IMR-90 (cell line): ENCODE results near the gene PILRB. TPM values are rescaled to one million over a fixed set of nuclear protein-coding genes. Genes with fewer than 3 reads are reported as not detected.

Experiments used
- ATAC-seq: fragments of 200-7000 bp; cut with Tn5 transposase; 2 replicates; pipeline ENCODE4 v1.9.1; 2020; ENCODE audit warnings: low read depth, mild to moderate bottlenecking, moderate library complexity
- BruUV-seq: library from RNA; stranded (reverse); fragments of 400-500 nt; replicated peaks from 2 replicates; lab custom pipeline; 2021; lab: Mats Ljungman, UMichigan
- CTCF ChIA-PET: fragments of 300-600 bp; formaldehyde crosslinking; extraction: SDS; loops from one replicate; lab custom pipeline; 2021; ENCODE audit warnings: antibody characterized with exemption; lab: Yijun Ruan, JAX
- POLR2A ChIA-PET: fragments of 300-600 bp; sonication (Branson Sonifier 250); formaldehyde crosslinking; loops from one replicate; lab custom pipeline; 2022; ENCODE audit warnings: antibody characterized with exemption; ENCODE audit not compliant: unreplicated experiment; lab: Charles Lee
- DNase-seq: peaks from one replicate; pipeline ENCODE4 v3.0.0; 2013
- H2AFZ ChIP-seq: replicated peaks from 2 replicates; pipeline ENCODE3; 2013; ENCODE audit warnings: low read length, mild to moderate bottlenecking; ENCODE audit not compliant: poor library complexity
- H2AK5ac ChIP-seq: 2 replicates; pipeline ENCODE4 v1.6.1; 2013; ENCODE audit warnings: low read depth, low read length, inconsistent platforms
- H2AK9ac ChIP-seq: replicated peaks from 2 replicates; pipeline ENCODE3; 2013; ENCODE audit warnings: mild to moderate bottlenecking, low read depth, low read length, moderate library complexity; ENCODE audit not compliant: poor library complexity
- H2BK120ac ChIP-seq: 2 replicates; pipeline ENCODE4 v1.6.1; 2013; ENCODE audit warnings: low read depth, low read length, inconsistent platforms
- H2BK15ac ChIP-seq: 3 replicates; pipeline ENCODE4 v1.6.1; 2013; ENCODE audit warnings: low read depth, low read length, inconsistent platforms
- H2BK20ac ChIP-seq: 2 replicates; pipeline ENCODE4 v1.6.1; 2013; ENCODE audit warnings: low read depth, mild to moderate bottlenecking, inconsistent platforms, low read length, moderate library complexity
- H2BK5ac ChIP-seq: 2 replicates; pipeline ENCODE4 v1.6.1; 2013; ENCODE audit warnings: mild to moderate bottlenecking, low read depth, low read length, inconsistent platforms; ENCODE audit not compliant: poor library complexity, severe bottlenecking
- H3K14ac ChIP-seq: replicated peaks from 2 replicates; pipeline ENCODE4 v1.6.1; 2013; ENCODE audit warnings: low read depth, low read length, inconsistent platforms
- H3K18ac ChIP-seq: 2 replicates; pipeline ENCODE4 v1.6.1; 2013; ENCODE audit warnings: low read depth, low read length, control low read depth
- H3K23ac ChIP-seq: 2 replicates; pipeline ENCODE4 v1.6.1; 2013; ENCODE audit warnings: low read depth, low read length, inconsistent platforms
- H3K27ac ChIP-seq: 2 replicates; pipeline ENCODE4 v1.5.1; 2013; ENCODE audit warnings: mild to moderate bottlenecking, control low read depth, low read length; ENCODE audit not compliant: insufficient read depth
- H3K27me3 ChIP-seq: 2 replicates; pipeline ENCODE4 v1.6.1; 2013; ENCODE audit warnings: low read length; ENCODE audit not compliant: control insufficient read depth, insufficient read depth
- H3K36me3 ChIP-seq: 2 replicates; pipeline ENCODE4 v1.6.1; 2013; ENCODE audit warnings: low read length, mixed read lengths; ENCODE audit not compliant: control insufficient read depth, insufficient read depth
- H3K4ac ChIP-seq: 2 replicates; pipeline ENCODE4 v1.6.1; 2013; ENCODE audit warnings: low read depth, low read length, inconsistent platforms
- H3K4me1 ChIP-seq: 2 replicates; pipeline ENCODE4 v1.6.1; 2013; ENCODE audit warnings: low read length, mixed read lengths; ENCODE audit not compliant: control insufficient read depth, insufficient read depth
- H3K4me2 ChIP-seq: 2 replicates; pipeline ENCODE4 v1.6.1; 2013; ENCODE audit warnings: low read depth, mild to moderate bottlenecking, control low read depth, low read length, moderate library complexity
- H3K4me3 ChIP-seq: 2 replicates; pipeline ENCODE4 v1.5.1; 2013; ENCODE audit warnings: low read depth, mild to moderate bottlenecking, control low read depth, low read length, moderate library complexity; ENCODE audit not compliant: insufficient read depth
- H3K56ac ChIP-seq: 2 replicates; pipeline ENCODE4 v1.6.1; 2013; ENCODE audit warnings: low read length, inconsistent platforms; ENCODE audit not compliant: insufficient read depth; ENCODE audit errors: extremely low read depth
- H3K79me1 ChIP-seq, 2 experiments: 2 replicates each; pipeline ENCODE4 v1.6.1; 2013; ENCODE audit warnings: low read length in 2 of 2, inconsistent platforms in 1 of 2, low read depth in 1 of 2
- H3K9ac ChIP-seq: 2 replicates; pipeline ENCODE4 v1.6.1; 2013; ENCODE audit warnings: low read depth, low read length, control low read depth
- H3K9me1 ChIP-seq: 2 replicates; pipeline ENCODE4 v1.6.1; 2013; ENCODE audit warnings: low read length, inconsistent platforms; ENCODE audit not compliant: insufficient read depth
- H3K9me3 ChIP-seq: 2 replicates; pipeline ENCODE4 v1.6.1; 2013; ENCODE audit warnings: low read length; ENCODE audit not compliant: control insufficient read depth, insufficient read depth
- H4K20me1 ChIP-seq: 2 replicates; pipeline ENCODE4 v1.6.1; 2013; ENCODE audit warnings: low read length, inconsistent platforms; ENCODE audit not compliant: insufficient read depth
- H4K5ac ChIP-seq: 2 replicates; pipeline ENCODE4 v1.6.1; 2013; ENCODE audit warnings: mild to moderate bottlenecking, low read depth, low read length, control low read depth
- H4K8ac ChIP-seq, 2 experiments: 2 replicates each; pipeline ENCODE4 v1.6.1; 2013; ENCODE audit warnings: low read depth in 2 of 2, low read length in 2 of 2, control low read depth in 1 of 2, inconsistent platforms in 1 of 2
- H4K91ac ChIP-seq: 2 replicates; pipeline ENCODE4 v1.6.1; 2013; ENCODE audit warnings: low read depth, low read length, inconsistent platforms; ENCODE audit not compliant: insufficient read depth
- BHLHE40 ChIP-seq: fragments of 150-350 bp; IDR thresholded peaks from 2 replicates; pipeline ENCODE4 v1.6.1; 2016; ENCODE audit warnings: mild to moderate bottlenecking, low read depth, low read length
- CEBPB ChIP-seq: IDR thresholded peaks from 2 replicates; pipeline ENCODE4 v1.6.1; 2012; ENCODE audit warnings: low read depth, low read length, improper control_type of control experiment
- CHD1 ChIP-seq: IDR thresholded peaks from 2 replicates; pipeline ENCODE4 v1.6.1; 2012; ENCODE audit warnings: low read depth, low read length, improper control_type of control experiment
- FOS ChIP-seq: fragments of 150-350 bp; IDR thresholded peaks from 2 replicates; pipeline ENCODE4 v1.6.1; 2016; ENCODE audit warnings: low read depth, low read length
- MAFK ChIP-seq: IDR thresholded peaks from 2 replicates; pipeline ENCODE4 v1.6.1; 2012; ENCODE audit warnings: low read depth, low read length, improper control_type of control experiment
- MAZ ChIP-seq: IDR thresholded peaks from 2 replicates; pipeline ENCODE4 v1.6.1; 2012; ENCODE audit warnings: low read depth, mild to moderate bottlenecking, low read length, improper control_type of control experiment, moderate library complexity, borderline replicate concordance
- MXI1 ChIP-seq: IDR thresholded peaks from 2 replicates; pipeline ENCODE4 v1.6.1; 2012; ENCODE audit warnings: low read depth, mild to moderate bottlenecking, low read length, moderate library complexity, borderline replicate concordance
- NFE2L2 ChIP-seq: fragments of 150-350 bp; IDR thresholded peaks from 2 replicates; pipeline ENCODE4 v1.6.1; 2016; ENCODE audit warnings: low read depth, mild to moderate bottlenecking, low read length
- POLR2A ChIP-seq: IDR thresholded peaks from 2 replicates; pipeline ENCODE4 v1.6.1; 2012; ENCODE audit warnings: mild to moderate bottlenecking, low read depth, low read length
- RAD21 ChIP-seq: IDR thresholded peaks from 2 replicates; pipeline ENCODE4 v1.6.1; 2012; ENCODE audit warnings: low read length, improper control_type of control experiment
- RCOR1 ChIP-seq: IDR thresholded peaks from 2 replicates; pipeline ENCODE4 v1.6.1; 2012; ENCODE audit warnings: mild to moderate bottlenecking, low read length, improper control_type of control experiment; ENCODE audit not compliant: insufficient replicate concordance
- RFX5 ChIP-seq: IDR thresholded peaks from 2 replicates; pipeline ENCODE4 v1.8.0; 2012; ENCODE audit warnings: low read depth, mild to moderate bottlenecking, low read length, moderate library complexity
- SMC3 ChIP-seq: fragments of 150-350 bp; IDR thresholded peaks from 2 replicates; pipeline ENCODE4 v1.6.1; 2016; ENCODE audit warnings: low read depth, mild to moderate bottlenecking, antibody characterized with exemption, low read length, moderate library complexity
- USF2 ChIP-seq: fragments of 150-350 bp; IDR thresholded peaks from 2 replicates; pipeline ENCODE4 v1.6.1; 2017; ENCODE audit warnings: mild to moderate bottlenecking, antibody characterized with exemption, low read length, low read depth
- WGBS, 2 experiments: methylation state at CpG; one replicate each; pipeline versions ENCODE4 v1.1.5 to v1.1.7; 2013; ENCODE audit warnings: missing lambda C conversion rate in 2 of 2; ENCODE audit not compliant: insufficient read length in 1 of 2; ENCODE audit errors: extremely low coverage in 2 of 2; 5-methylcytosine and 5-hydroxymethylcytosine counted together
- dilution Hi-C: fragments of 300-500 bp; cut with HindIII; formaldehyde crosslinking; loops from one replicate; pipeline ENCODE4 v1.14.3; 2018; ENCODE audit warnings: low sequenced_read_pairs; ENCODE audit not compliant: unreplicated experiment
- in situ Hi-C: fragments of 300-500 bp; cut with MboI; formaldehyde crosslinking; loops from 3 replicates; pipeline ENCODE4 v1.14.3; 2019; ENCODE audit warnings: low sequenced_read_pairs, inconsistent platforms, mixed read lengths
- intact Hi-C: fragments of 100-400 bp; cut with micrococcal nuclease; formaldehyde crosslinking; loops from 2 replicates; pipeline ENCODE4 v1.10.0; 2022
- polyA plus RNA-seq, 3 experiments: library from polyadenylated mRNA; depleted of rRNA; stranded (reverse); fragments of >200 nt; gene quantifications; 2 replicates each; pipeline ENCODE4 v1.2.3, GENCODE V29; 2012; ENCODE audit warnings: low replicate concordance in 1 of 3
- total RNA-seq: library from RNA; depleted of rRNA; stranded (reverse); fragments of >200 nt; gene quantifications from 2 replicates; pipeline ENCODE4 v1.2.3, GENCODE V29; 2012
- TF ChIP-seq, protein P1 (sequence below): conservative IDR thresholded peaks from 2 replicates; pipeline ENCODE4 v1.5.1; 2012; ENCODE audit warnings: mild to moderate bottlenecking, low read depth, low read length, improper control_type of control experiment
- TF ChIP-seq, protein P2 (sequence below): fragments of 150-350 bp; IDR thresholded peaks from 2 replicates; pipeline ENCODE4 v1.6.1; 2016; ENCODE audit warnings: low read depth, mild to moderate bottlenecking, low read length, moderate library complexity, borderline replicate concordance

PILRB gene
- total and polyA plus RNA-seq, 2 of the 4 experiments (the other 2 are of a cell fraction) = 3.4 to 22.2 TPM

- ChIA-PET CTCF (interaction anchor here (0.6 kb wide), 1 partner anchor 18 kb away, joined by 3 read pairs; no protein-coding TSS in a partner anchor), POLR2A (no interaction called here)
- Histone ChIP-seq H3K56ac (no peak overlapping the region), H3K14ac (no peak overlapping the region), H3K9ac (no peak overlapping the region), H3K4ac (no peak overlapping the region), H3K9me3 (no peaks in the 10 kb centered on the region), H3K9me1 (no peaks in the 10 kb centered on the region; the same call in 1 of the 2 replicates), H3K4me2 (no peak overlapping the region), H3K27me3 (peaks cover 54% of the 10 kb centered on the region), H3K18ac (no peak overlapping the region), H4K91ac (no peak overlapping the region), H3K79me1 (no peaks in the 10 kb centered on the region), H2BK20ac (no peak overlapping the region), H4K5ac (no peak overlapping the region), H3K27ac (no peak overlapping the region), H2BK120ac (no peak overlapping the region), H2AK9ac (no peak overlapping the region), H4K8ac (no peak overlapping the region), H3K36me3 (no peaks in the 10 kb centered on the region), H2BK5ac (no peak overlapping the region), H2AFZ (no peak overlapping the region), H2BK15ac (no peak overlapping the region), H4K20me1 (no peaks in the 10 kb centered on the region), H3K23ac (no peak overlapping the region), H2AK5ac (no peak overlapping the region), H3K4me1 (no peaks in the 10 kb centered on the region), H3K4me3 (no peak overlapping the region)
- intact Hi-C loops (no loop called here), dilution Hi-C loops (no loop called here), in situ Hi-C loops (no loop called here)
- DNase-seq (no peak), ATAC-seq (no peak)
- no CpG with 5 or more reads among the region's 3 CpGs for WGBS, 2 experiments
- TF ChIP-seq BHLHE40 (no peak), POLR2A (no peak), CHD1 (no peak), RFX5 (no peak), RCOR1 (no peak), NFE2L2 (no peak), FOS (no peak), CEBPB (no peak), MAFK (no peak), SMC3 (no peak), MXI1 (no peak), MAZ (no peak), USF2 (no peak), RAD21 (no peak)
- TF ChIP-seq, protein P1, sequence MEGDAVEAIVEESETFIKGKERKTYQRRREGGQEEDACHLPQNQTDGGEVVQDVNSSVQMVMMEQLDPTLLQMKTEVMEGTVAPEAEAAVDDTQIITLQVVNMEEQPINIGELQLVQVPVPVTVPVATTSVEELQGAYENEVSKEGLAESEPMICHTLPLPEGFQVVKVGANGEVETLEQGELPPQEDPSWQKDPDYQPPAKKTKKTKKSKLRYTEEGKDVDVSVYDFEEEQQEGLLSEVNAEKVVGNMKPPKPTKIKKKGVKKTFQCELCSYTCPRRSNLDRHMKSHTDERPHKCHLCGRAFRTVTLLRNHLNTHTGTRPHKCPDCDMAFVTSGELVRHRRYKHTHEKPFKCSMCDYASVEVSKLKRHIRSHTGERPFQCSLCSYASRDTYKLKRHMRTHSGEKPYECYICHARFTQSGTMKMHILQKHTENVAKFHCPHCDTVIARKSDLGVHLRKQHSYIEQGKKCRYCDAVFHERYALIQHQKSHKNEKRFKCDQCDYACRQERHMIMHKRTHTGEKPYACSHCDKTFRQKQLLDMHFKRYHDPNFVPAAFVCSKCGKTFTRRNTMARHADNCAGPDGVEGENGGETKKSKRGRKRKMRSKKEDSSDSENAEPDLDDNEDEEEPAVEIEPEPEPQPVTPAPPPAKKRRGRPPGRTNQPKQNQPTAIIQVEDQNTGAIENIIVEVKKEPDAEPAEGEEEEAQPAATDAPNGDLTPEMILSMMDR = no peak
- TF ChIP-seq, protein P2, sequence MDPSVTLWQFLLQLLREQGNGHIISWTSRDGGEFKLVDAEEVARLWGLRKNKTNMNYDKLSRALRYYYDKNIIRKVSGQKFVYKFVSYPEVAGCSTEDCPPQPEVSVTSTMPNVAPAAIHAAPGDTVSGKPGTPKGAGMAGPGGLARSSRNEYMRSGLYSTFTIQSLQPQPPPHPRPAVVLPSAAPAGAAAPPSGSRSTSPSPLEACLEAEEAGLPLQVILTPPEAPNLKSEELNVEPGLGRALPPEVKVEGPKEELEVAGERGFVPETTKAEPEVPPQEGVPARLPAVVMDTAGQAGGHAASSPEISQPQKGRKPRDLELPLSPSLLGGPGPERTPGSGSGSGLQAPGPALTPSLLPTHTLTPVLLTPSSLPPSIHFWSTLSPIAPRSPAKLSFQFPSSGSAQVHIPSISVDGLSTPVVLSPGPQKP = no peak
- no TSS peak for BruUV-seq
Observed at GRCh38 chr7:100400041-100400440, 42.1 kb downstream of the PILRB start.
